Stimulated activated CD4-positive, alpha-beta T cell treated with anti-CD3 and anti-CD28 coated beads, Interleukin-1b, Interleukin-23, amount 100 ng/mL, for 4 hours (primary cell): ENCODE data around the gene CAMTA1.
"Not testable (repeated sequence)": the region's sequence is repeated elsewhere in the genome, so short reads cannot be mapped to it uniquely, and the experiment has no call there.

Source experiments
- DNase-seq, 2 donors: peaks; one replicate each; pipeline ENCODE4 v3.0.0-alpha.2; 2020; ENCODE audit warnings: low read depth in 2 of 2

CAMTA1 gene

DNA sequence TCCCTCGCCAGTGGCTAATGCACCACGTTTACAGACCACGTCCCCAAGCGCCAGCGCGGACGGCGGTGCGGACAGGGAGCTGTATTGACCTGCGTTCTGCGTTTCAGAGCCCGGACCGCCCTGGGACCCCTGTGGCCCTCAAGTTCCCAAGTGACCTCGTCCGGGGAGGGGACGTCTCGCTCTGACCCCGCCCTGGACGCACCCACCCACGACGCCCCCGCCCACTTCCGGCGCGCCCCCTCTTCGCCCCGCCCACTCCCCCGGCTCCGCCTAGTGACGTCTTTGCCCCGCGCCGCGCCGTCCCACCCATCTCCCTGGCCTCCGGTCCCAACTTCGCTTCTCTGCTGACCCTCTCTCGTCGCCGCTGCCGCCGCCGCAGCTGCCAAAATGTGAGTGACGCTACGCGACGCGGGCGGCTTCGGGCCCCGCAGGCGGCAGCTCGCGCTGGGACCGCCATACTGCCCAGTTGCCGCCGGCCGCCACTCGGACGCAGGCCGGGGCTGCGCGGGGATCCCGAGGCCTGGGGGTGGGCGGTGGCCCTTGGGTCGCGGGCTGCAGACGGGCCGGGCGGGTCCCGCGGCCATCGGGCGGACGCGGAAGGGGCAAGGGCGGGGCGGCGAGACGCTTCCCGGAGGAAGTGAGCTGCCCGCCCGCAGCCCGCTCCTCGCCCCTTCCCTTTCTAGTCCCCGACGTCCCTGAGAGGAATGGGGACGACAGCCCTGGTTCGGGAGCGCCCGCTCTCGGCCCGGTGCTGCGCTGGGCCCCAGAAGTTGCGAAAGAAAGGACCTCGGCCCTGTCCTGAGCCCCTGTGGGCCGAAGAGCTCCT, 986.0 kb downstream of the CAMTA1 start, which contains the start of gene VAMP3:
TSS of gene VAMP3 (plus strand) at position 300 of the 826 bp plus-strand sequence. CDS start at position 388, 88 bp downstream.
- peak; percentile 88 to 89 for DNase-seq

DNA sequence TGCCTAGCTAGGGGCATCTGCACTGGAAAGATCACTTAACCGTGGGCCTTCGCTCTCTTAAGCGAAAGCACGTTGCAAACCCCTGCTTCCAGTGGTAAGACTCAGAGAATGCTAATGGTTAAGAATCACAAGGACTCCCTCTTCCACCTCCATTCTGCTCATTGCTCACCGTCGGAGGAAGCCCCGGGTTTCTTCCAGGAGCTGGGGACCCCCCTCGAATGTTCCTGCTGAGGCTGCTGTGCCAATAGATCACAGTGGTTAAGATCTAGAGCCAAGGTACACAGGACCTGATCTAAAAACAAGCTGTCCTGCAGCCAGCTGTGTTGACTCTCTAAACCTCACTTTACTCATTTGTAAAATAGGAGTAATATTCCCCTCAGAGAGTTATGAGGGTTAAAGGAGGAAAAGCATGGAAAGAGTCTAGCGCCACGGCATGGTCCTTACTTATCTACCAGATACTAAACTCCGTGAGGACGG, 986.6 kb downstream of the CAMTA1 start:
- no peak for DNase-seq

DNA sequence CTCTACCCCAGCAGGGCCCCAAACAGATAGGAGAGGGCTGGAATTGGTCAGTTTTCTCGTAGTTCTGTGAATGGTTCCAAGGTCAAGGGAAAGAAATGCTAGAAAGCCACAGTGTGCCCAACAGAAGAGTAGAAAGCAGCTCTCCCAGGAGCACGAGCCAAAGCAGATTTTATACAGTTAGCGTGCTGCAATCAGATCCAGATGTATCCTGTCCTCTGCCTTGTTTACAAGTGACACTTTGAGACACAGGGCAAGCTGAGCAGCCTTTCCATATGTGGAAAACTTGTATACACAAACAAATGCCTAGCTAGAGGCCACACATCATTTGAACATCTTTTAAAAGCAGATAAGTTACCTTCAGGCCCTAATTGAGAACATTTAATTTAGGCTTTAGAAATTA, 992.3 kb downstream of the CAMTA1 start:
- no peak for DNase-seq

- no peak for DNase-seq
Measured at GRCh38 chr1:7778133-7778628, 992.9 kb downstream of the CAMTA1 start.

GRCh38 chr1:7780976-7781375, 995.7 kb downstream of the CAMTA1 start:
- no peak for DNase-seq

DNA sequence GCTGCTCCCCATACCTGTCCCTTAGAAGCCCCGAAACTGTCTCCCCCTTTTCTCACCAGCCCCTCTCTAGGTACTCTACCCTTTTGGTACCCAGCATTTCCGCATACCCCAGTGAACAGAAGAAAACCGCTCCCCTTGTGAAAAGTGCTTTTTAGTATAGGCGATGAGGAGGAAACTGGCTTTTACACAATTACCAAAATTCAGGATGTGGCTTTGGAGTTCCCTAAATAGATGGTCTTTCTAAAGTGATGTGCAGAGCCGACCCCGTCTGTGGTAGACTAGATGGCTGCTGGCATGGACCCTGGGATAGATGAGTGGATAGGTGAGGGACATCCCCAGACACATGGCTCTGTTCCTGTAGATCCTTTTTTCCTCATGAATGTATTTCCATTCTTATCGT, 996.2 kb downstream of the CAMTA1 start:
- no peak for DNase-seq

DNA sequence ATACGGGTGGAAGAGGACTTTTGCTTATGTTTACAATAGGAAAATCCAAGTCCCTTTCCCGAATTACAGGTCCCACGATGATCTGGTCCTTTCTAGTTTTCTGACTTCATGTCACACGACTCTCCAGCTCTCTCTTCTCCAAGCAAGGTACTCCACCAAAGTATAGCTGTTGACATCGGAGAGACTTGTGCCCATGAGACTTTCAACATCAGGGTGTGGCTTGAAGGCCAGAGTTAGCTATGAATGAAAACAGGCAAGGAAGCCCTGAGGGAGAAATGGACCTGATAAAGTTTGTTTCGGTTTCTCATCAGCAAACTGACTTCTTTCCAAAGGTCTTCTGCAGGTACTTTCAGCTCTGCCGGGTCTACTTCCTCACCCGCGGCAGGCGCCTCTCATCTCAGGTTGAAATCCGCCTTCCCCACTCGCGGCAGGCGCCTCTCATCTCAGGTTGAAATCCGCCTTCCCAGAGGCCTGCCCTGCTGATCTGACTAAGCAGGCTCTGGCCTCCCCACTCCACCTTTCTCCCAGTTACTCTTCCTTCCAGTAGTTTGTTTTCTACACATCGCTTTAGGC, 996.8 kb downstream of the CAMTA1 start:
- DNase-seq: no peak

DNA sequence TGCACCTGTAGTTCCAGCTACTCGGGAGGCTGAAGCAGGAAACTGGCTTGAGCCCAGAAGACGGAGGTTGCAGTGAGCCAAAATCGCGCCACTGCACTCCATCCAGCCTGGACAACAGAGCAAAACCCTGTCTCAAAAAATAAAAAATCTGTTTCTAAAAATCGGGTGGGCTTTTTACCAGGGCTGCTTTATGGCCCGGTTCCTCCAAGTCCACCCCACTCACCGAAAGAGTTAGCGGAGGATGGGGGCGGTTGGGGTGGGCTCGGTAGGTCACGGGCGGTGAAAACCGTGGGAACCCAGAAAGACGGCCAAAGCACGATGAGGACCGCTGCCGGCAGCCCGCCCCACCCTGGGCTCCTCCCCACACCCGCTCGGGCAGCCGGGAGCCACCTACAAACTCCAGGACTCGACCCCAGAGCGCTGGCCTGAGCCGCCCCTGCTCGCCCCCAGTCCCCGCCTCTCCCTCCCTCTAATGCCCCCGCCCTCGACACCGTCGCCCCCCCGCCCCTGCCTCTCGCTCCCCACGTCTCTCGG, 998.0 kb downstream of the CAMTA1 start:
- DNase-seq: no peak

GRCh38 chr1:7783826-7784491, 998.7 kb downstream of the CAMTA1 start, which contains the start of gene PER3:
TSS of gene PER3 (plus strand) at chr1:7784291. CDS start at chr1:7784878, 587 bp downstream.
- peak; percentile 84 to 89 for DNase-seq

DNA sequence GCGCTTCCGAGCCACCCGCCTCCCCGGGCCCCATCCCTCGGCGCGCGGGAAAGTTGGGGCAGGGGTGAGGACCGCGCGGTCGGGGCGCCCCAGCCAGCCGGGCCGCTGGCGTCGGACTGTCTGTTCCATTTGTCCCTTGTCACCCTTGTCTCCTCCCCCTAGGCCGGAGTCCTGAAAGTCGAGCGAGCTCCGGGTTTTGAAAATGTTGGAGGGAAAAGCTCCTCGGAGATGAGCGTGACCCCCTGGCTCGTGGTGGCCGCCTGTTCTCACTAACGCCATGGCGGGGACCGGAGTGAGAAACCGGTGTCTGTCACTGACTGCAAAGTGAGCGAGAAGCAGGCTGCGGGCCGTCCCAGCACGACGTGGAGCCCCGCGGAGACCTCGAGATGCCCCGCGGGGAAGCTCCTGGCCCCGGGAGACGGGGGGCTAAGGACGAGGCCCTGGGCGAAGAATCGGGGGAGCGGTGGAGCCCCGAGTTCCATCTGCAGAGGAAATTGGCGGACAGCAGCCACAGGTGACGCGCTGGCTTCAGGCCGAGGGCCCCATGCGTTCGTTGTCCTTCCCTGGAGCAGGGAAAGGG, 999.3 kb downstream of the CAMTA1 start:
- no peak for DNase-seq

- no peak for DNase-seq
Measured at GRCh38 chr1:7785108-7785507, 999.9 kb downstream of the CAMTA1 start.

DNA sequence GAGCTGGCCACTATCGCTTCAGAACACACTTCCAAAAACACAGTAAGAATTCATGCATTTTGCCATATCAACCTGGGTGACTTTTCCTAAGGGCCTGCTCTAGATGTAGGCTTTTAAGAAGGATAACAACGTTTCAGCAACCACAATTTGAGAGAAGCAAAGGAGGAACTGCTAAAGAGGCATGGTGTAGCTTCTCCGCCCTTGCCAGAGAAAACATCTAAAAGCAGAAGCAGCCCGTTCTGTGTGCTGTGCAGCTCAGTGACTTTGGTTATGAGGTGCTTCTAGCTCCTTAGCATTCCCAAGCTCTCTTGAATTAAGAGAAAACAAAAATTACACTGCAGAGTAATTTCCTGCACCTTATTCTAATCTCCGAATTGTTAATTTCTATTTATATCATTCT, 1001.5 kb downstream of the CAMTA1 start:
- no peak for DNase-seq

DNA sequence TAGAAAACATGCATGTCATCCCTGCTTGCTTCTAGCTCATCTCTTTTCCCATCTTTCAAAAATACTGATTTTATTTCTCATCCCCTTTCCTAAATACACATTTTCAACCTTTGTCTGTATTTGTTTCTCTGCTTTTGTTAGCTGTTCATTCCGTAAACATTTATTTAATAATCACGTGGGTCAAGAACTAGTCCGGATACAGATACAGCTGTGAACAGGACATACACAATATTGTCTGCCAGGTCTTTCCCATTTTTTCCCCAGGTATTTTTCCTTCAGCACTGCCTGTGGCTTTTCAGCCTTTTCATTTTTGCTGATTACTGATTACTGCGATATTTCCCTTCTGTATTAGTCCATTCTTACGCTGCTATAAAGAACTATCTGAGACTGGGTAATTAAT, 1004.6 kb downstream of the CAMTA1 start:
- no peak for DNase-seq

GRCh38 chr1:7791027-7791426, 1005.8 kb downstream of the CAMTA1 start:
- not testable (repeated sequence) for DNase-seq

DNA sequence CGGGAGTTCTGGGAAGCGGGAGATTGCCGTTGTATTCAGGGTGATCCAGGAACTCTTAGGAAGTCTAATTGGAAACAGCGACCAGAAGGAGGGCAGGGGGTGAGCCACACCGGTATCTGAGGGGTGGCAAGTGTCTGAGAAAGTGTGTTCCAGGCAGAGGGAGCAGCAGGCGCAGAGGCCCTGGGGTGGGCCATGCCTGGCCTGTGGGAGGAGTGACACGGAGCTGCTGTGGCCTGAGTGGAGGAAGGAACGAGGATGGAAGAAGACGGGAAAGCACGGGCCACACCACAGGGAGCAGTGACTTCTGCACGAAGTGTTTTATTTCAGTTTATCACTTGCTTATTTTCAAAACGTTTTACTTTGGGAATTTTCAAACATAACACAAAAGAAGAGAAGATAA, 1010.2 kb downstream of the CAMTA1 start:
- DNase-seq: no peak

GRCh38 chr1:7805460-7805859, 1020.2 kb downstream of the CAMTA1 start:
- no peak for DNase-seq

DNA sequence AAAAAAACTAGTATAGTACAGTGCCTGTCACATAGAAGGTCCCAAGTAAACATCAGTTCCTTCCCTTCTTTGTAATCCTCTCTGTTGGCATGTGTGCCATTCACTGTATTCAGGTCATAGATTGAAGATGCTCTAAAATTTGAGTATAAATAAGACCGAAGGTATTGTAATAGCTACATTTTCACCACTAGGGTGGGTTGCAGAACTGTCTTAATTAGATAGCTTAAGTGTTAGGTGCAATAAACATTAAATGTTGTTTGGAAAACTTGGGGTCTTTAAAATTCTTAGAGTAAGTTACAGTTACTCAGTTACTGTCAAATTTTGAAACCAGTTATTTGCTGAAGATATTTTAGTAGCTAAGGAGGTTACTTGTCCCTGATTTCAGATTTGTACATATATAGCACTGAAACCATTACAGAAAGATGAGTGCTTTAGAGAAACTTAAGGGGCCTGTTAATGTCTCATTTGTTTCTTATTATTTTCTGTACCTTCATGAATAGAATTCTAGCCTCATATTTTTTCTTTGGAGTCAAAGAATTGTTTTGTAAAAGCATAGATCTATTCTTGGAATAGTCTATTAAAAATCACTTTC, 1023.1 kb downstream of the CAMTA1 start:
- no peak for DNase-seq

DNA sequence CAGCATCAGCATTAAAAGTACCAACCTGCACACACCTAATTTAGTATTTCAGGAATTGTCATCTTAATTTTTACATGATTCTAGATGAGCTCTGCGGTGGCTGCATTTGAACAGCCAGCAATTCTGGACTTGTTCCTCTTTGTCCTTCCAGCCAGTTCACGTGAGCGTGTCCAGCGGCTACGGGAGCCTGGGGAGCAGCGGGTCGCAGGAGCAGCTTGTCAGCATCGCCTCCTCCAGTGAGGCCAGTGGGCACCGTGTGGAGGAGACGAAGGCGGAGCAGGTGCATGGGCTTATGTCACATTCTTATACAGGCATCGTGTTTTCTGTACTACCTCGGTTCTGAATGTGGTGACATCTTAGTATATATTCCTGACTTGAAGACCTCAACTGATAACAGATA, 1024.5 kb downstream of the CAMTA1 start:
- DNase-seq: no peak

DNA sequence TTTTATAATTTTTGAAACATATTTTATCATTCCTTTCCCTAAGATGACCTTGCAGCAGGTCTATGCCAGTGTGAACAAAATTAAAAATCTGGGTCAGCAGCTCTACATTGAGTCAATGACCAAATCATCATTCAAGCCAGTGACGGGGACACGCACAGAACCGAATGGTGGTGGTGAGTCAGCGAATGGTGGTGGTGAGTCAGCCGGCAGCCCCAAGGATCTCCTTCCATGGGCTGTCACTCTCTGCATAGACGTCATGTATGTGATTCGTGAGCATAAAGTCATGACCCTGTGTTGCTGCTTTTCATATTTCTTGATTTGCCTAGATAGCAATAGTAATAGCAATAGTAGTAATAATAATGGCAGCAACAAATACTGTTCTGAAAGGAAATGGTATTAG, 1025.1 kb downstream of the CAMTA1 start:
- DNase-seq: no peak

DNA sequence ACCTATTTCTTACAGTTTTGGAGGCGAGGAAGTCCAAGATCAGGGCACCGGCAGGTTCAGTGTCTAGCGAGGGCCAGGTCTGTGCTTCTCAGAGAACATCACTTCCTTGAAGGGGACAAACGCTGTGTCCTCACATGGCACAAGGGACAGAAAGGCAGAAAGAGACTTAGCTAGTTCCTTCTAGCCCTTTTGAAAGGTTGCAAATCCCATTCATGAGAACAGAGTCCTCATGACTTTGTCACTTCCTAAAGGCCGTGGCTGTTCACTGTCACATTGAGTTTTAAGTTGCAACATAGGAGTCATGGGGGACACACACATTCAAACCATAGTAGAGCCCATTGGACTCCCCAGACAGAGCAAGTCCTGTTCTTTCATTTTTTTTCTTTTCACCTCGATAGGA, 1026.2 kb downstream of the CAMTA1 start:
- DNase-seq: no peak

DNA sequence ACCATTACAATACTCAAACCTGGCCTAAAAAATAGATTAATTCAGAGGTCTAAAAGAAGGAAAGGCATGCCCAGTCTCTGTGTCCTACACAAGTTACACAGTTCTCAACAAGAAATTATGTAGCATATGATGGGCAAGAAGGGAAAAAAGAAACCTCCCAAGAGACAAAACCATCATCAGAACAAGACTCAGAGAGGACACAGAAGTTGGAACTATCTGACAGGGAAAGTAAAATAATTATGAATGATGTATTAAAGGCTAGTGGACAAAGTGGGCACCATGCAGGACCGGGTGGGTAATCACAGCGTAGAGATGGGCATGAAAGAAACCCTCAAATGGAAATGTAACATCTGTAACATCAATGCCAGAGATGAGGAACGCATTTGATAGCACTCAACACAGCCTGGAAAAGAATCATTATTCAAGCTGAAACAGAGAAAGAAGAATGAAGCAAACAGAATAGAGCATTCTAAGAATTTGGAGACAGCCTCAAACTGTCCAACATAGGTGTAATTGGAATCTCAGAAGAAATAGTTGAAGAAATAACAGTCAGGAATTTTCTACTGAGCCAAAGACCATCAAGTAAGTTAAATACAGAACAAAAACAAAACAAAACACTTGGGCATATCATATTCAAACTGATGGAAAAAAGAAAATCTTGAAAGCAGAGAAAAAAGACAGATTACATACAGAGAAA, 1028.6 kb downstream of the CAMTA1 start:
- DNase-seq: no peak
